GM12873 (cell line): ENCODE measurements around the gene YAF2.

Source experiments
- CTCF ChIP-seq: IDR thresholded peaks from 2 replicates; pipeline ENCODE4 v1.5.1; 2012; ENCODE audit warnings: low read depth, mild to moderate bottlenecking, moderate library complexity, low read length, control low read depth; ENCODE audit not compliant: insufficient read depth; ENCODE audit errors: missing control alignments

Gene YAF2

GRCh38 chr12:42140901-42141300 is 97.1 kb downstream of the YAF2 start:
- TF ChIP-seq CTCF = no peak

- TF ChIP-seq CTCF = no peak
Observed at GRCh38 chr12:42135259-42135814, 102.7 kb downstream of the YAF2 start.

- TF ChIP-seq CTCF = no peak
Observed at GRCh38 chr12:42130672-42131402, 107.2 kb downstream of the YAF2 start.

- peak; percentile 43 for TF ChIP-seq CTCF
Observed at GRCh38 chr12:42129595-42130204, 108.3 kb downstream of the YAF2 start.

GRCh38 chr12:42128888-42129287 is 109.2 kb downstream of the YAF2 start:
- TF ChIP-seq CTCF = no peak

- no peak for TF ChIP-seq CTCF
Observed at GRCh38 chr12:42128327-42128726, 109.7 kb downstream of the YAF2 start.

GRCh38 chr12:42126963-42127362 is 111.1 kb downstream of the YAF2 start:
- TF ChIP-seq CTCF = no peak
